ENCODE data around the gene LRRC27. TPM values are rescaled to one million over a fixed set of nuclear protein-coding genes. Genes with fewer than 3 reads are reported as not detected.

LRRC27 gene
- total RNA-seq, 4 donors from 2014 or later, result 3.1 to 5.8 (median 4.4) TPM

- no peak for ATAC-seq
- Histone ChIP-seq H3K36me3 (peaks cover 0 to 6% of the 10 kb centered on the region in 2 donors), H3K4me3 (no peak overlapping the region), H3K27me3 (no peaks in the 10 kb centered on the region), H3K4me1 (peaks cover 5 to 51% (median 41%) of the 10 kb centered on the region in 3 donors), H3K27ac (no peak overlapping the region), H3K9me3 (no peaks in the 10 kb centered on the region)
- TF ChIP-seq EP300 (IDR thresholded peaks at IDR 0.05) (no peak), CTCF (IDR thresholded peaks at IDR 0.05) (no peak), POLR2A (IDR thresholded peaks at IDR 0.05) (no peak), POLR2AphosphoS5 (IDR thresholded peaks at IDR 0.05) (no peak)
- 79 to 88% methylated on average over 11 to 12 of the region's 21 CpGs for WGBS, 2 donors (ENCODE audit: low coverage in 1 of 2)
These were observed 92.2 kb downstream of the LRRC27 start for GRCh38 chr10:132423966-132424861.

GRCh38 chr10:132425029-132425756, 93.2 kb downstream of the LRRC27 start:
- Histone ChIP-seq H3K4me1 (peaks cover 5 to 51% (median 37%) of the 10 kb centered on the region in 3 donors), H3K27me3 (no peaks in the 10 kb centered on the region)
- ATAC-seq, result no peak

GRCh38 chr10:132425757-132426155, 93.8 kb downstream of the LRRC27 start:
- H3K9me3 ChIP-seq, result no peaks in the 10 kb centered on the region
- peaks cover 5 to 46% (median 32%) of the 10 kb centered on the region in 3 donors for H3K4me1 ChIP-seq
- no peaks in the 10 kb centered on the region for H3K27me3 ChIP-seq
- H3K4me3 ChIP-seq, result no peak overlapping the region
- H3K27ac ChIP-seq, result no peak overlapping the region
- peaks cover 0 to 6% of the 10 kb centered on the region in 2 donors for H3K36me3 ChIP-seq
- 64 to 83% methylated on average over 1 to 3 of the region's 9 CpGs for WGBS, 2 donors (ENCODE audit: low coverage in 1 of 2)
- no peak for TF ChIP-seq EP300 (IDR thresholded peaks at IDR 0.05)
- TF ChIP-seq POLR2AphosphoS5 (IDR thresholded peaks at IDR 0.05), result no peak
- TF ChIP-seq CTCF (IDR thresholded peaks at IDR 0.05), result no peak
- TF ChIP-seq POLR2A (IDR thresholded peaks at IDR 0.05), result no peak
- ATAC-seq, result no peak

More at GRCh38 chr10:132425029-132425756, 93.2 kb downstream of the LRRC27 start:
- no peak for TF ChIP-seq POLR2AphosphoS5 (IDR thresholded peaks at IDR 0.05)
- TF ChIP-seq CTCF (IDR thresholded peaks at IDR 0.05), result no peak
- no peak for TF ChIP-seq POLR2A (IDR thresholded peaks at IDR 0.05)
- TF ChIP-seq EP300 (IDR thresholded peaks at IDR 0.05), result no peak
- Histone ChIP-seq H3K36me3 (peaks cover 0 to 6% of the 10 kb centered on the region in 2 donors), H3K4me3 (no peak overlapping the region), H3K9me3 (no peaks in the 10 kb centered on the region), H3K27ac (no peak overlapping the region)
- WGBS, 2 donors (ENCODE audit: low coverage in 1 of 2), result 84 to 98% methylated on average over 4 to 16 of the region's 61 CpGs

GRCh38 chr10:132427006-132427771, 95.2 kb downstream of the LRRC27 start:
- H3K4me3 ChIP-seq, result no peak overlapping the region
- peaks cover 0 to 6% of the 10 kb centered on the region in 2 donors for H3K36me3 ChIP-seq
- H3K27me3 ChIP-seq, result no peaks in the 10 kb centered on the region
- H3K9me3 ChIP-seq, result no peaks in the 10 kb centered on the region
- H3K27ac ChIP-seq, result no peak overlapping the region
- TF ChIP-seq POLR2AphosphoS5 (IDR thresholded peaks at IDR 0.05), result no peak
- no peak for TF ChIP-seq EP300 (IDR thresholded peaks at IDR 0.05)
- no peak for TF ChIP-seq POLR2A (IDR thresholded peaks at IDR 0.05)
- TF ChIP-seq CTCF (IDR thresholded peaks at IDR 0.05), result no peak
- no peak for ATAC-seq
- H3K4me1 ChIP-seq, result peaks cover 0 to 32% (median 18%) of the 10 kb centered on the region in 3 donors
- 76 to 83% methylated on average over 7 to 10 of the region's 10 CpGs for whole genome bisulfite sequencing, 2 donors (ENCODE audit: low coverage in 1 of 2)
